ENCODE results near the gene FMNL1.

The FMNL1 gene

GRCh38 chr17:45235416-45236281, 14.0 kb downstream of the FMNL1 start:
- no CpG with 5 or more reads among the region's 20 CpGs for WGBS (ENCODE audit: insufficient coverage, insufficient read length)
- DNase-seq (ENCODE audit: low read depth, low spot score): peak; percentile 94
- no peaks in the 10 kb centered on the region for H3K27me3 ChIP-seq (ENCODE audit: control insufficient read depth, insufficient read depth, low read length)

DNA sequence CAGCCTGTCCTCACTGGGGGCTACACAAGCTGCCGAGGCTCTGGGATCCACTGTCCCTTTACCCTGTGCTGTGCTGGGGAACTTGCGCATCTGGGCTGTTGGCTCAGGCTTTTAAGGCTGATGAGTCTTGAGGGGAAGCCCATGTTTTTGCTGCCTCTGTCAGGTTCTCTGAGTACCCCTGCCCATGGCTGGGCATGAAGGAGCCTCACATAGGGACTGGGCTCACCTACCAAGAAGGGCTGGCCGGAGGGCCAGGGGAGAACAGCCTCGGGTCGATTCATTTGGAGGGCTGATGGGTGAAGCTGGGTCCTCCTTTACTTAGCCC, 14.6 kb downstream of the FMNL1 start:
- Histone ChIP-seq H3K4me3 (ENCODE audit: low read length) (no peak overlapping the region), H3K27ac (ENCODE audit: low read length) (no peak overlapping the region), H3K36me3 (ENCODE audit: control insufficient read depth, insufficient read depth, low read length) (no peaks in the 10 kb centered on the region), H3K27me3 (ENCODE audit: control insufficient read depth, insufficient read depth, low read length) (no peaks in the 10 kb centered on the region), H3K4me1 (ENCODE audit: control insufficient read depth, insufficient read depth, low read length) (peaks cover 5% of the 10 kb centered on the region), H3K9me3 (ENCODE audit: control insufficient read depth, insufficient read depth, low read length) (no peaks in the 10 kb centered on the region)
- no CpG with 5 or more reads among the region's 5 CpGs for WGBS (ENCODE audit: insufficient coverage, insufficient read length)
- DNase-seq (ENCODE audit: low read depth, low spot score): no peak

More at GRCh38 chr17:45235416-45236281, 14.0 kb downstream of the FMNL1 start:
- Histone ChIP-seq H3K27ac (ENCODE audit: low read length) (no peak overlapping the region), H3K4me1 (ENCODE audit: control insufficient read depth, insufficient read depth, low read length) (peaks cover 2% of the 10 kb centered on the region), H3K36me3 (ENCODE audit: control insufficient read depth, insufficient read depth, low read length) (no peaks in the 10 kb centered on the region), H3K4me3 (ENCODE audit: low read length) (no peak overlapping the region), H3K9me3 (ENCODE audit: control insufficient read depth, insufficient read depth, low read length) (no peaks in the 10 kb centered on the region)

GRCh38 chr17:45237686-45238085, 16.0 kb downstream of the FMNL1 start:
- no peaks in the 10 kb centered on the region for H3K27me3 ChIP-seq (ENCODE audit: control insufficient read depth, insufficient read depth, low read length)
- DNase-seq (ENCODE audit: low read depth, low spot score): no peak
- H3K4me3 ChIP-seq (ENCODE audit: low read length): no peak overlapping the region
- H3K4me1 ChIP-seq (ENCODE audit: control insufficient read depth, insufficient read depth, low read length): peaks cover 7% of the 10 kb centered on the region
- H3K27ac ChIP-seq (ENCODE audit: low read length): no peak overlapping the region
- no peaks in the 10 kb centered on the region for H3K9me3 ChIP-seq (ENCODE audit: control insufficient read depth, insufficient read depth, low read length)
- no CpG with 5 or more reads among the region's 2 CpGs for whole genome bisulfite sequencing (ENCODE audit: insufficient coverage, insufficient read length)
- H3K36me3 ChIP-seq (ENCODE audit: control insufficient read depth, insufficient read depth, low read length): no peaks in the 10 kb centered on the region

- no peak overlapping the region for H3K27ac ChIP-seq (ENCODE audit: low read length)
- no peak for DNase-seq (ENCODE audit: low read depth, low spot score)
- no peaks in the 10 kb centered on the region for H3K9me3 ChIP-seq (ENCODE audit: control insufficient read depth, insufficient read depth, low read length)
- H3K36me3 ChIP-seq (ENCODE audit: control insufficient read depth, insufficient read depth, low read length): no peaks in the 10 kb centered on the region
- no peaks in the 10 kb centered on the region for H3K27me3 ChIP-seq (ENCODE audit: control insufficient read depth, insufficient read depth, low read length)
- no peak overlapping the region for H3K4me3 ChIP-seq (ENCODE audit: low read length)
- H3K4me1 ChIP-seq (ENCODE audit: control insufficient read depth, insufficient read depth, low read length): peaks cover 7% of the 10 kb centered on the region
- no CpG with 5 or more reads among the region's 7 CpGs for WGBS (ENCODE audit: insufficient coverage, insufficient read length)
Measured at GRCh38 chr17:45238155-45238774, 16.6 kb downstream of the FMNL1 start.

DNA sequence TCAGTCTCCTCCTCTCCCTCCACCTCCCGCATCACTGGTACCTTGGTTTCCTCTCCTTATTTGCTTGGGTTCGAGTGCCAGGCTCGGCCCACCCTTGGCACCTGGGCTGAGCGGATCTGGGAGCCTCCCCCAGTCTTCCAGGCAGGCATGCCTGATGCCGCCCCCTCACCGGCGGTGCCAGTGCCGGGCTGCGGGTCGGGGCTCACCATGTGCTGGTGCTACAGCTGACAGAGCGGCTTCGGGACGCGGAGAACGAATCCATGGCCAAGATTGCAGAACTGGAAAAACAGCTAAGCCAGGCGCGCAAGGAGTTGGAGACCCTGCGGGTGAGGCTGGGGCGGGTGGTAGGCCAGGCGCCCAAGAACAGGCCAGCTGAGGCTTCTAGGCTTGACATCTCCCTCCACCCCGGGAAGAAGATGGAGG, 19.2 kb downstream of the FMNL1 start:
- Histone ChIP-seq H3K27me3 (ENCODE audit: control insufficient read depth, insufficient read depth, low read length) (no peaks in the 10 kb centered on the region), H3K4me1 (ENCODE audit: control insufficient read depth, insufficient read depth, low read length) (peaks cover 7% of the 10 kb centered on the region), H3K36me3 (ENCODE audit: control insufficient read depth, insufficient read depth, low read length) (no peaks in the 10 kb centered on the region), H3K27ac (ENCODE audit: low read length) (no peak overlapping the region), H3K4me3 (ENCODE audit: low read length) (peak overlapping the region; percentile 41; the same call in 1 of the 2 replicates), H3K9me3 (ENCODE audit: control insufficient read depth, insufficient read depth, low read length) (no peaks in the 10 kb centered on the region)
- no CpG with 5 or more reads among the region's 21 CpGs for WGBS (ENCODE audit: insufficient coverage, insufficient read length)
- no peak for DNase-seq (ENCODE audit: low read depth, low spot score)

GRCh38 chr17:45241328-45242028, 19.8 kb downstream of the FMNL1 start:
- peak overlapping the region; percentile 41; the same call in 1 of the 2 replicates for H3K4me3 ChIP-seq (ENCODE audit: low read length)
- DNase-seq (ENCODE audit: low read depth, low spot score): no peak
- H3K36me3 ChIP-seq (ENCODE audit: control insufficient read depth, insufficient read depth, low read length): no peaks in the 10 kb centered on the region
- no peaks in the 10 kb centered on the region for H3K9me3 ChIP-seq (ENCODE audit: control insufficient read depth, insufficient read depth, low read length)
- no CpG with 5 or more reads among the region's 62 CpGs for WGBS (ENCODE audit: insufficient coverage, insufficient read length)
- no peak overlapping the region for H3K27ac ChIP-seq (ENCODE audit: low read length)
- 0 out of 2 replicates have a peak, but pooled peaks cover 5% of the 10 kb centered on the region for H3K4me1 ChIP-seq (ENCODE audit: control insufficient read depth, insufficient read depth, low read length)
- no peaks in the 10 kb centered on the region for H3K27me3 ChIP-seq (ENCODE audit: control insufficient read depth, insufficient read depth, low read length)

DNA sequence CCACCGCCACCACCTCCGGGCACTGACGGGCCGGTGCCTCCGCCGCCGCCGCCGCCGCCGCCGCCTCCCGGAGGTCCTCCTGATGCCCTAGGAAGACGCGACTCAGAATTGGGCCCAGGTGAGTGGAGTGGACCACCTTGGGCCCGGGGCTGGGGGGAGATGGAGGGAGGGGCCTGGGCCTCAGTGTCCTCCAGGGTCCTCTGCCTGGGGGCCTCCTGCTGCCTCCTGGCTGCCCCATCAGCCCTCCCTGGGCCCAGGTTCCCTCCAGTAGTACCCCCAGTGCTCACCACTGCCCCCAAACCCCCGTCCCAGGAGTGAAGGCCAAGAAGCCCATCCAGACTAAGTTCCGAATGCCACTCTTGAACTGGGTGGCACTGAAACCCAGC, 20.3 kb downstream of the FMNL1 start:
- H3K4me3 ChIP-seq (ENCODE audit: low read length): peak overlapping the region; percentile 41; the same call in 1 of the 2 replicates
- H3K27ac ChIP-seq (ENCODE audit: low read length): no peak overlapping the region
- H3K9me3 ChIP-seq (ENCODE audit: control insufficient read depth, insufficient read depth, low read length): no peaks in the 10 kb centered on the region
- H3K27me3 ChIP-seq (ENCODE audit: control insufficient read depth, insufficient read depth, low read length): no peaks in the 10 kb centered on the region
- WGBS (ENCODE audit: insufficient coverage, insufficient read length): no CpG with 5 or more reads among the region's 18 CpGs
- H3K4me1 ChIP-seq (ENCODE audit: control insufficient read depth, insufficient read depth, low read length): 0 out of 2 replicates have a peak, but pooled peaks cover 5% of the 10 kb centered on the region
- H3K36me3 ChIP-seq (ENCODE audit: control insufficient read depth, insufficient read depth, low read length): no peaks in the 10 kb centered on the region
- DNase-seq (ENCODE audit: low read depth, low spot score): no peak

- Histone ChIP-seq H3K9me3 (ENCODE audit: control insufficient read depth, insufficient read depth, low read length) (no peaks in the 10 kb centered on the region), H3K27ac (ENCODE audit: low read length) (no peak overlapping the region), H3K4me3 (ENCODE audit: low read length) (no peak overlapping the region), H3K4me1 (ENCODE audit: control insufficient read depth, insufficient read depth, low read length) (peaks cover 5% of the 10 kb centered on the region; the same call in 1 of the 2 replicates), H3K27me3 (ENCODE audit: control insufficient read depth, insufficient read depth, low read length) (no peaks in the 10 kb centered on the region), H3K36me3 (ENCODE audit: control insufficient read depth, insufficient read depth, low read length) (no peaks in the 10 kb centered on the region)
- WGBS (ENCODE audit: insufficient coverage, insufficient read length): no CpG with 5 or more reads among the region's 18 CpGs
- no peak for DNase-seq (ENCODE audit: low read depth, low spot score)
Measured at GRCh38 chr17:45243750-45244149, 22.1 kb downstream of the FMNL1 start.

- WGBS (ENCODE audit: insufficient coverage, insufficient read length): no CpG with 5 or more reads among the region's 21 CpGs
- no peak for DNase-seq (ENCODE audit: low read depth, low spot score)
- Histone ChIP-seq H3K9me3 (ENCODE audit: control insufficient read depth, insufficient read depth, low read length) (no peaks in the 10 kb centered on the region), H3K4me1 (ENCODE audit: control insufficient read depth, insufficient read depth, low read length) (peaks cover 6% of the 10 kb centered on the region; the same call in 1 of the 2 replicates), H3K27ac (ENCODE audit: low read length) (no peak overlapping the region), H3K27me3 (ENCODE audit: control insufficient read depth, insufficient read depth, low read length) (no peaks in the 10 kb centered on the region), H3K36me3 (ENCODE audit: control insufficient read depth, insufficient read depth, low read length) (no peaks in the 10 kb centered on the region), H3K4me3 (ENCODE audit: low read length) (no peak overlapping the region)
Measured at GRCh38 chr17:45244725-45245656, 23.3 kb downstream of the FMNL1 start.

All from iPS DF 6.9 (cell line).